Stomach (tissue), 9 donors: ENCODE data around the gene SEPTIN5. TPM values are rescaled to one million over a fixed set of nuclear protein-coding genes. Genes with fewer than 3 reads are reported as not detected.
A peak's percentile ranks its signal among the peaks of the same experiment; 100 is the strongest.

ENCODE experiments used
- DNase-seq, 2 donors: peaks; one replicate each; pipeline versions ENCODE4 v3.0.0 to v3.0.0-alpha.2; 2013 to 2019
- H3K27ac ChIP-seq, 5 donors: fragments of 200-600 bp in 4 of 5; sonication (generic) in 4 of 5; one replicate each; pipeline ENCODE4 v1.5.1; 2013 to 2019; ENCODE audit warnings: mild to moderate bottlenecking in 1 of 5, moderate library complexity in 1 of 5
- H3K27me3 ChIP-seq, 3 donors: fragments of 200-600 bp; sonication (generic); one replicate each; pipeline ENCODE4 v1.5.1; 2017 to 2019; ENCODE audit warnings: mixed run types in 1 of 3
- H3K36me3 ChIP-seq, 4 donors: fragments of 200-600 bp; sonication (generic); 1 replicate in 3 of 4; 2 replicates in 1 of 4; pipeline ENCODE4 v1.5.1; 2016 to 2019
- H3K4me1 ChIP-seq, 4 donors: fragments of 200-600 bp; sonication (generic); one replicate each; pipeline ENCODE4 v1.5.1; 2016 to 2019
- H3K4me3 ChIP-seq, 4 donors: fragments of 200-600 bp; sonication (generic) in 3 of 4; one replicate each; pipeline ENCODE4 v1.5.1; 2016 to 2019; ENCODE audit warnings: mild to moderate bottlenecking in 1 of 4
- H3K9me3 ChIP-seq, 4 donors: fragments of 200-600 bp; sonication (generic); one replicate each; pipeline ENCODE4 v1.5.1; 2016 to 2019
- CTCF ChIP-seq, 7 experiments: fragments of 450-650 bp in 4 of 7; fragments of 200-600 bp in 3 of 7; sonication (generic) in 3 of 7; IDR thresholded peaks; one replicate each; pipeline ENCODE4 v1.5.1; 2016 to 2019; ENCODE audit warnings: antibody characterized with exemption in 7 of 7, control low read depth in 2 of 7, mild to moderate bottlenecking in 1 of 7
- EP300 ChIP-seq: sonication (generic); formaldehyde crosslinking; IDR thresholded peaks from one replicate; pipeline ENCODE4 v1.6.1; 2017; ENCODE audit warnings: antibody characterized with exemption
- POLR2A ChIP-seq, 4 donors: fragments of 450-650 bp; IDR thresholded peaks; one replicate each; pipeline ENCODE4 v1.6.1; 2016; ENCODE audit warnings: antibody characterized with exemption in 4 of 4, control low read depth in 2 of 4, mild to moderate bottlenecking in 1 of 4, moderate library complexity in 1 of 4
- POLR2AphosphoS5 ChIP-seq, 3 donors: sonication (generic); formaldehyde crosslinking; IDR thresholded peaks; one replicate each; pipeline ENCODE4 v1.6.1; 2016; ENCODE audit warnings: antibody characterized with exemption in 3 of 3
- WGBS, 5 donors: extraction: QIAGEN DNeasy Blood & Tissue Kit in 3 of 5; methylation state at CpG; one replicate each; pipeline versions ENCODE4 v1.1.5 to v1.1.7; 2013 to 2018; 5-methylcytosine and 5-hydroxymethylcytosine counted together
- intact Hi-C: fragments of 100-400 bp; cut with DNase I; formaldehyde crosslinking; loops from one replicate; pipeline ENCODE4 v1.15.1; 2023; ENCODE audit warnings: low total_unique reads
- polyA plus RNA-seq, 3 donors: library from polyadenylated mRNA; stranded (reverse); fragments of 200-250 nt; gene quantifications; one replicate each; pipeline ENCODE4 v1.2.3, GENCODE V29; 2013
- total RNA-seq, 5 donors: library from RNA; depleted of rRNA; stranded (reverse); fragments of >200 nt; gene quantifications; one replicate each; pipeline versions ENCODE4 v1.1.0 to v1.2.3, GENCODE V29; 2014 to 2016
- donor health status: healthy with polysubstance abuse.
- donor health status: Bipolar disorder and iron deficiency.
- donor health status: healthy.

Gene SEPTIN5
- total and polyA plus RNA-seq, 8 donors = 1.2 to 38.8 (median 12.5) TPM

- intact Hi-C loops = no loop called here
- peak overlapping the region in 1 of 4 donors; percentile 3 for H3K4me3 ChIP-seq
- TF ChIP-seq POLR2A (IDR thresholded peaks at IDR 0.05) (no peak), EP300 (no peak), POLR2AphosphoS5 (IDR thresholded peaks at IDR 0.05) (no peak), CTCF (IDR thresholded peaks at IDR 0.05) (no peak)
- H3K9me3 ChIP-seq = no peaks in the 10 kb centered on the region
- H3K36me3 ChIP-seq = no peaks in the 10 kb centered on the region
- H3K27ac ChIP-seq = no peak overlapping the region
- WGBS, 5 donors = 0 to 9% (median 3%) methylated on average over 8 to 59 of the region's 59 CpGs
- DNase-seq = no peak
- H3K27me3 ChIP-seq = peaks cover 37 to 100% (median 68%) of the 10 kb centered on the region in 3 donors
- H3K4me1 ChIP-seq = peaks cover 29 to 50% (median 41%) of the 10 kb centered on the region in 4 donors
These were observed 40.9 kb downstream of the SEPTIN5 start for GRCh38 chr22:19755145-19755710.

GRCh38 chr22:19755722-19756287 is 41.5 kb downstream of the SEPTIN5 start:
- WGBS, 5 donors = 2 to 7% (median 4%) methylated on average over 20 to 26 of the region's 26 CpGs

GRCh38 chr22:19756288-19757128 is 42.2 kb downstream of the SEPTIN5 start:
- TF ChIP-seq POLR2A (IDR thresholded peaks at IDR 0.05) (no peak), CTCF (IDR thresholded peaks at IDR 0.05) (peak in 5 of 7 experiments; percentile 25 to 66 (median 56))
- 3 to 5% (median 3%) methylated on average over 36 to 76 of the region's 76 CpGs for WGBS, 5 donors
- Histone ChIP-seq H3K27ac (no peak overlapping the region), H3K4me3 (peak overlapping the region; percentile 25 to 53 (median 38)), H3K36me3 (no peaks in the 10 kb centered on the region), H3K27me3 (peaks cover 37 to 95% (median 76%) of the 10 kb centered on the region in 3 donors), H3K4me1 (peaks cover 34 to 57% (median 47%) of the 10 kb centered on the region in 4 donors), H3K9me3 (no peaks in the 10 kb centered on the region)
- DNase-seq = peak; percentile 74 to 79
- intact Hi-C loops = no loop called here

More at GRCh38 chr22:19755722-19756287, 41.5 kb downstream of the SEPTIN5 start:
- Histone ChIP-seq H3K4me3 (peak overlapping the region in 1 of 4 donors; percentile 53), H3K36me3 (no peaks in the 10 kb centered on the region), H3K27me3 (peaks cover 37 to 96% (median 70%) of the 10 kb centered on the region in 3 donors), H3K27ac (no peak overlapping the region), H3K9me3 (no peaks in the 10 kb centered on the region), H3K4me1 (peaks cover 29 to 51% (median 41%) of the 10 kb centered on the region in 4 donors)
- DNase-seq = no peak
- TF ChIP-seq POLR2A (IDR thresholded peaks at IDR 0.05) (no peak), CTCF (IDR thresholded peaks at IDR 0.05) (no peak), EP300 (no peak), POLR2AphosphoS5 (IDR thresholded peaks at IDR 0.05) (no peak)
- intact Hi-C loops = no loop called here

- intact Hi-C loops = no loop called here
- H3K4me1 ChIP-seq = peaks cover 34 to 62% (median 52%) of the 10 kb centered on the region in 4 donors
- H3K27ac ChIP-seq = no peak overlapping the region
- no peaks in the 10 kb centered on the region for H3K9me3 ChIP-seq
- peaks cover 37 to 95% (median 84%) of the 10 kb centered on the region in 3 donors for H3K27me3 ChIP-seq
- TF ChIP-seq EP300 (no peak), POLR2A (IDR thresholded peaks at IDR 0.05) (no peak), CTCF (IDR thresholded peaks at IDR 0.05) (no peak), POLR2AphosphoS5 (IDR thresholded peaks at IDR 0.05) (no peak)
- 24 to 38% (median 31%) methylated on average over 6 to 16 of the region's 16 CpGs for WGBS, 5 donors
- DNase-seq = no peak
- H3K36me3 ChIP-seq = no peaks in the 10 kb centered on the region
- peak overlapping the region; percentile 25 to 53 (median 38) for H3K4me3 ChIP-seq
These were observed 43.1 kb downstream of the SEPTIN5 start for GRCh38 chr22:19757140-19757984.
